SK-N-SH treated with all-trans-retinoic acid at 6 μM for 48 hours (cell line): ENCODE measurements around the gene CACNA2D3.

Experiments used
- ATAC-seq: fragments of 200-7000 bp; cut with Tn5 transposase; 3 replicates; pipeline ENCODE4 v1.9.1; 2020; ENCODE audit warnings: mild to moderate bottlenecking, moderate library complexity
- ARNTL ChIP-seq: fragments of 450-650 bp; formaldehyde crosslinking; IDR thresholded peaks from 2 replicates; pipeline ENCODE4 v1.5.0; 2020; ENCODE audit warnings: low read depth, mild to moderate bottlenecking, moderate library complexity, borderline replicate concordance
- CSDC2 ChIP-seq: fragments of 250-450 bp; sonication (Bioruptor Pico); IDR thresholded peaks from 2 replicates; pipeline ENCODE4 v1.5.0; 2020; ENCODE audit warnings: mild to moderate bottlenecking, moderate library complexity
- ESRRG ChIP-seq: fragments of 250-450 bp; sonication (Bioruptor Pico); IDR thresholded peaks from 2 replicates; pipeline ENCODE4 v1.6.1; 2021; ENCODE audit warnings: mild to moderate bottlenecking
- GLIS3 ChIP-seq: fragments of 250-450 bp; sonication (Bioruptor Pico); IDR thresholded peaks from 2 replicates; pipeline ENCODE4 v1.5.0; 2020; ENCODE audit warnings: mild to moderate bottlenecking, moderate library complexity
- ISL1 ChIP-seq: fragments of 250-450 bp; sonication (Bioruptor Pico); IDR thresholded peaks from 2 replicates; pipeline ENCODE4 v2.1.2; 2022; ENCODE audit warnings: mild to moderate bottlenecking, moderate library complexity
- OSR1 ChIP-seq: fragments of 250-450 bp; sonication (Bioruptor Pico); IDR thresholded peaks from 2 replicates; pipeline ENCODE4 v1.8.0; 2022; ENCODE audit warnings: moderate library complexity, mild to moderate bottlenecking, inconsistent platforms
- PPARA ChIP-seq: fragments of 250-450 bp; sonication (Bioruptor Pico); IDR thresholded peaks from 2 replicates; pipeline ENCODE4 v1.5.0; 2020; ENCODE audit warnings: mild to moderate bottlenecking, borderline replicate concordance
- RARB ChIP-seq: fragments of 250-450 bp; sonication (Bioruptor Pico); IDR thresholded peaks from 2 replicates; pipeline ENCODE4 v1.8.0; 2021; ENCODE audit warnings: mild to moderate bottlenecking, moderate library complexity
- SNAI2 ChIP-seq: fragments of 250-450 bp; sonication (Bioruptor Pico); IDR thresholded peaks from 2 replicates; pipeline ENCODE4 v1.5.0; 2020; ENCODE audit warnings: mild to moderate bottlenecking, moderate library complexity
- TOX ChIP-seq: fragments of 250-450 bp; sonication (Bioruptor Pico); IDR thresholded peaks from 2 replicates; pipeline ENCODE4 v1.8.0; 2021; ENCODE audit warnings: mild to moderate bottlenecking, moderate library complexity, borderline replicate concordance
- ZC3H10 ChIP-seq: fragments of 250-450 bp; sonication (Bioruptor Pico); IDR thresholded peaks from 2 replicates; pipeline ENCODE4 v1.5.1; 2021; ENCODE audit warnings: mild to moderate bottlenecking, moderate library complexity
- ZFP3 ChIP-seq: fragments of 250-450 bp; sonication (Bioruptor Pico); IDR thresholded peaks from 2 replicates; pipeline ENCODE4 v1.5.0; 2020; ENCODE audit warnings: mild to moderate bottlenecking, moderate library complexity
- ZFP30 ChIP-seq: fragments of 450-650 bp; formaldehyde crosslinking; IDR thresholded peaks from 2 replicates; pipeline ENCODE4 v1.5.0; 2022; ENCODE audit warnings: mild to moderate bottlenecking, moderate library complexity
- ZNF70 ChIP-seq: fragments of 450-650 bp; formaldehyde crosslinking; IDR thresholded peaks from 2 replicates; pipeline ENCODE4 v1.5.0; 2020; ENCODE audit warnings: mild to moderate bottlenecking, moderate library complexity
- ZNF8 ChIP-seq: fragments of 450-650 bp; formaldehyde crosslinking; IDR thresholded peaks from 2 replicates; pipeline ENCODE4 v1.5.0; 2020; ENCODE audit warnings: mild to moderate bottlenecking, moderate library complexity
- TF ChIP-seq, protein P1 (sequence below): fragments of 250-450 bp; sonication (Bioruptor Pico); IDR thresholded peaks from 2 replicates; pipeline ENCODE4 v1.8.0; 2020; ENCODE audit warnings: mild to moderate bottlenecking, moderate library complexity, borderline replicate concordance
- TF ChIP-seq, protein P2 (sequence below): fragments of 250-450 bp; sonication (Bioruptor Pico); IDR thresholded peaks from 2 replicates; pipeline ENCODE4 v1.5.0; 2020; ENCODE audit warnings: mild to moderate bottlenecking, moderate library complexity
- TF ChIP-seq, protein P3 (sequence below): fragments of 250-450 bp; sonication (Bioruptor Pico); IDR thresholded peaks from 2 replicates; pipeline ENCODE4 v1.8.0; 2021; ENCODE audit warnings: low read depth, mild to moderate bottlenecking, moderate library complexity, borderline replicate concordance
- TF ChIP-seq, protein P4 (sequence below): fragments of 250-450 bp; sonication (Bioruptor Pico); IDR thresholded peaks from 2 replicates; pipeline ENCODE4 v1.5.1; 2021; ENCODE audit warnings: mild to moderate bottlenecking, moderate library complexity
- TF ChIP-seq, protein P5 (sequence below): fragments of 250-450 bp; sonication (Bioruptor Pico); IDR thresholded peaks from 2 replicates; pipeline ENCODE4 v1.5.1; 2020; ENCODE audit warnings: low read depth, mild to moderate bottlenecking, moderate library complexity

The CACNA2D3 gene

DNA sequence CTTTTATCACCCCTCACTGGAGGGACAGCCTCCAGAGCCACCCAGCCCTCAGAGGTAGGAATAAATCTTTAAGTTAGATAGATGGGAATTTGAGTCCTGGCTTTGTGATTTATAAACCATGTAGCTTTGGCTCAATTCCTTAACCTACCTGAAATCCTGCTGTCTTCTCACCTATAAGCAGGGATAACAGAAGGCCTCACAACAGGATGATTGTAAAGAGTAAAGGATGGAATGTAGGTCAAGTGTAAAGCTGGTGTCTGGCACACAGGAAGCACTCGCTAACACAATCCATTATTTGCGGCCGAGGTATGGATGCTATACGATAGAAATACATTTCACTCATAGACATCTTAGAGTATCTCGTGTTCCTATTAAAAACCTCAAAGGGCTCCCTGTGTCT, 968.4 kb downstream of the CACNA2D3 start:
- no peak for ATAC-seq

DNA sequence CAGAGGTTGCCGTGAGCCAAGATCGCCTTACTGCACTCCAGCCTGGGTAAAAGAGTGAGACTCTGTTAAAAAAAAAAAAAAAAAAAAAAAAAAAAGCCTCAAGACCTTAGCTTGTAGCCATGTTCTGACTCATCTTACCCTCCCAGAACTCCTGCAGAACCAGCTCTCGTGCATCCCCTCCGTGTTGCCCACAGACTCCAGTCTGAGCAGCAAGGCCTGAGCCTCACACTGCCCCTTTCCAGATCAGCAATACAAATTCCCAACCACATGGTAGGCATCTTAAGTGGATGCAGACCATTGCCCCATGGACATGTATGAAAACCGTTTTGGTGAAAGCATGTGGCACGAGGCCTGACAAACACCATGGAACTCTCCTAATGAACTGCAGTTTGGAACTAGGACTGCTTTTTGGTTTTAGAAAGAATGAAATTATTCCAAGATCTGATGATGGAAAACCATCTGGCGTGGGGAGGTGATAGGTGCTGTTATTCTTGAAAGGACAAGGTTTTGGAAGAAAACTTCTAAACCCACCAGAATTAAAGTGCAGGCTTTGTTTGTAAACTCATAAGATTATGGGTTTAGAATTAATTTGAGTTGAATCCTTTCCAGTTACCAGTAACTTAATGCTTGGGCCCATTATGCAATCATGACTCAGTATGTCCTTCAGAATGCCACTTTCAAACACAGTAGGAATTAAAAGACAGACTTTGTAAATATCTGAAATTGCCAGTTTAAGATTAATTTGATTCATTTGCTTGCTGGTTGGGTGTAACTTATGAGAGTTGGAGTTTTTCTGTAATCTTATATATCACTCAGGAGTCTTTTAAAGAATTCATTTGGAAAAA, 969.3 kb downstream of the CACNA2D3 start:
- ATAC-seq: 0 out of 3 replicates have a peak, but pooled peaks have one; percentile 33
- TF ChIP-seq SNAI2 (CRISPR knock-in tag) (no peak), GLIS3 (no peak), ZFP3 (CRISPR knock-in tag) (no peak), RARB (CRISPR knock-in tag) (no peak)
- TF ChIP-seq, protein P1, sequence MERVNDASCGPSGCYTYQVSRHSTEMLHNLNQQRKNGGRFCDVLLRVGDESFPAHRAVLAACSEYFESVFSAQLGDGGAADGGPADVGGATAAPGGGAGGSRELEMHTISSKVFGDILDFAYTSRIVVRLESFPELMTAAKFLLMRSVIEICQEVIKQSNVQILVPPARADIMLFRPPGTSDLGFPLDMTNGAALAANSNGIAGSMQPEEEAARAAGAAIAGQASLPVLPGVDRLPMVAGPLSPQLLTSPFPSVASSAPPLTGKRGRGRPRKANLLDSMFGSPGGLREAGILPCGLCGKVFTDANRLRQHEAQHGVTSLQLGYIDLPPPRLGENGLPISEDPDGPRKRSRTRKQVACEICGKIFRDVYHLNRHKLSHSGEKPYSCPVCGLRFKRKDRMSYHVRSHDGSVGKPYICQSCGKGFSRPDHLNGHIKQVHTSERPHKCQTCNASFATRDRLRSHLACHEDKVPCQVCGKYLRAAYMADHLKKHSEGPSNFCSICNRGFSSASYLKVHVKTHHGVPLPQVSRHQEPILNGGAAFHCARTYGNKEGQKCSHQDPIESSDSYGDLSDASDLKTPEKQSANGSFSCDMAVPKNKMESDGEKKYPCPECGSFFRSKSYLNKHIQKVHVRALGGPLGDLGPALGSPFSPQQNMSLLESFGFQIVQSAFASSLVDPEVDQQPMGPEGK (CRISPR knock-in tag): no peak
- TF ChIP-seq, protein P2, sequence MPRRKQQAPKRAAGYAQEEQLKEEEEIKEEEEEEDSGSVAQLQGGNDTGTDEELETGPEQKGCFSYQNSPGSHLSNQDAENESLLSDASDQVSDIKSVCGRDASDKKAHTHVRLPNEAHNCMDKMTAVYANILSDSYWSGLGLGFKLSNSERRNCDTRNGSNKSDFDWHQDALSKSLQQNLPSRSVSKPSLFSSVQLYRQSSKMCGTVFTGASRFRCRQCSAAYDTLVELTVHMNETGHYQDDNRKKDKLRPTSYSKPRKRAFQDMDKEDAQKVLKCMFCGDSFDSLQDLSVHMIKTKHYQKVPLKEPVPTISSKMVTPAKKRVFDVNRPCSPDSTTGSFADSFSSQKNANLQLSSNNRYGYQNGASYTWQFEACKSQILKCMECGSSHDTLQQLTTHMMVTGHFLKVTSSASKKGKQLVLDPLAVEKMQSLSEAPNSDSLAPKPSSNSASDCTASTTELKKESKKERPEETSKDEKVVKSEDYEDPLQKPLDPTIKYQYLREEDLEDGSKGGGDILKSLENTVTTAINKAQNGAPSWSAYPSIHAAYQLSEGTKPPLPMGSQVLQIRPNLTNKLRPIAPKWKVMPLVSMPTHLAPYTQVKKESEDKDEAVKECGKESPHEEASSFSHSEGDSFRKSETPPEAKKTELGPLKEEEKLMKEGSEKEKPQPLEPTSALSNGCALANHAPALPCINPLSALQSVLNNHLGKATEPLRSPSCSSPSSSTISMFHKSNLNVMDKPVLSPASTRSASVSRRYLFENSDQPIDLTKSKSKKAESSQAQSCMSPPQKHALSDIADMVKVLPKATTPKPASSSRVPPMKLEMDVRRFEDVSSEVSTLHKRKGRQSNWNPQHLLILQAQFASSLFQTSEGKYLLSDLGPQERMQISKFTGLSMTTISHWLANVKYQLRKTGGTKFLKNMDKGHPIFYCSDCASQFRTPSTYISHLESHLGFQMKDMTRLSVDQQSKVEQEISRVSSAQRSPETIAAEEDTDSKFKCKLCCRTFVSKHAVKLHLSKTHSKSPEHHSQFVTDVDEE (CRISPR knock-in tag): no peak
- TF ChIP-seq, protein P3, sequence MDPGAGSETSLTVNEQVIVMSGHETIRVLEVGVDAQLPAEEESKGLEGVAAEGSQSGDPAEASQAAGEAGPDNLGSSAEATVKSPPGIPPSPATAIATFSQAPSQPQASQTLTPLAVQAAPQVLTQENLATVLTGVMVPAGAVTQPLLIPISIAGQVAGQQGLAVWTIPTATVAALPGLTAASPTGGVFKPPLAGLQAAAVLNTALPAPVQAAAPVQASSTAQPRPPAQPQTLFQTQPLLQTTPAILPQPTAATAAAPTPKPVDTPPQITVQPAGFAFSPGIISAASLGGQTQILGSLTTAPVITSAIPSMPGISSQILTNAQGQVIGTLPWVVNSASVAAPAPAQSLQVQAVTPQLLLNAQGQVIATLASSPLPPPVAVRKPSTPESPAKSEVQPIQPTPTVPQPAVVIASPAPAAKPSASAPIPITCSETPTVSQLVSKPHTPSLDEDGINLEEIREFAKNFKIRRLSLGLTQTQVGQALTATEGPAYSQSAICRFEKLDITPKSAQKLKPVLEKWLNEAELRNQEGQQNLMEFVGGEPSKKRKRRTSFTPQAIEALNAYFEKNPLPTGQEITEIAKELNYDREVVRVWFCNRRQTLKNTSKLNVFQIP (CRISPR knock-in tag): no peak

More for the DNA sequence above, 968.4 kb downstream of the CACNA2D3 start:
- TF ChIP-seq ZNF70 (CRISPR knock-in tag): no peak
- no peak for TF ChIP-seq TOX (CRISPR knock-in tag)
- TF ChIP-seq ISL1 (CRISPR knock-in tag): no peak
- TF ChIP-seq, protein P1 (CRISPR knock-in tag): no peak
- TF ChIP-seq, protein P4, sequence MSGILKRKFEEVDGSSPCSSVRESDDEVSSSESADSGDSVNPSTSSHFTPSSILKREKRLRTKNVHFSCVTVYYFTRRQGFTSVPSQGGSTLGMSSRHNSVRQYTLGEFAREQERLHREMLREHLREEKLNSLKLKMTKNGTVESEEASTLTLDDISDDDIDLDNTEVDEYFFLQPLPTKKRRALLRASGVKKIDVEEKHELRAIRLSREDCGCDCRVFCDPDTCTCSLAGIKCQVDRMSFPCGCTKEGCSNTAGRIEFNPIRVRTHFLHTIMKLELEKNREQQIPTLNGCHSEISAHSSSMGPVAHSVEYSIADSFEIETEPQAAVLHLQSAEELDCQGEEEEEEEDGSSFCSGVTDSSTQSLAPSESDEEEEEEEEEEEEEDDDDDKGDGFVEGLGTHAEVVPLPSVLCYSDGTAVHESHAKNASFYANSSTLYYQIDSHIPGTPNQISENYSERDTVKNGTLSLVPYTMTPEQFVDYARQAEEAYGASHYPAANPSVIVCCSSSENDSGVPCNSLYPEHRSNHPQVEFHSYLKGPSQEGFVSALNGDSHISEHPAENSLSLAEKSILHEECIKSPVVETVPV (CRISPR knock-in tag): no peak
- TF ChIP-seq ZC3H10: no peak
- TF ChIP-seq ESRRG (CRISPR knock-in tag): no peak
- TF ChIP-seq, protein P2 (CRISPR knock-in tag): no peak
- no peak for TF ChIP-seq SNAI2 (CRISPR knock-in tag)
- TF ChIP-seq, protein P5, sequence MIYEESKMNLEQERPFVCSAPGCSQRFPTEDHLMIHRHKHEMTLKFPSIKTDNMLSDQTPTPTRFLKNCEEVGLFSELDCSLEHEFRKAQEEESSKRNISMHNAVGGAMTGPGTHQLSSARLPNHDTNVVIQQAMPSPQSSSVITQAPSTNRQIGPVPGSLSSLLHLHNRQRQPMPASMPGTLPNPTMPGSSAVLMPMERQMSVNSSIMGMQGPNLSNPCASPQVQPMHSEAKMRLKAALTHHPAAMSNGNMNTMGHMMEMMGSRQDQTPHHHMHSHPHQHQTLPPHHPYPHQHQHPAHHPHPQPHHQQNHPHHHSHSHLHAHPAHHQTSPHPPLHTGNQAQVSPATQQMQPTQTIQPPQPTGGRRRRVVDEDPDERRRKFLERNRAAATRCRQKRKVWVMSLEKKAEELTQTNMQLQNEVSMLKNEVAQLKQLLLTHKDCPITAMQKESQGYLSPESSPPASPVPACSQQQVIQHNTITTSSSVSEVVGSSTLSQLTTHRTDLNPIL (CRISPR knock-in tag): no peak
- TF ChIP-seq, protein P3 (CRISPR knock-in tag): no peak
- no peak for TF ChIP-seq ZFP30 (CRISPR knock-in tag)
- TF ChIP-seq ZNF8 (CRISPR knock-in tag): no peak
- no peak for TF ChIP-seq ARNTL (CRISPR knock-in tag)
- no peak for TF ChIP-seq CSDC2 (CRISPR knock-in tag)
- no peak for TF ChIP-seq OSR1 (CRISPR knock-in tag)
- TF ChIP-seq PPARA (CRISPR knock-in tag): no peak
